Activated CD4-positive, alpha-beta memory T cell treated with anti-CD3 and anti-CD28 coated beads for 36 hours (primary cell): ENCODE results near the gene KRT9. TPM values are rescaled to one million over a fixed set of nuclear protein-coding genes. Genes with fewer than 3 reads are reported as not detected.
"Not testable (repeated sequence)": the region's sequence is repeated elsewhere in the genome, so short reads cannot be mapped to it uniquely, and the experiment has no call there.

Experiments
- CTCF ChIA-PET: fragments of 350-600 bp; sonication (Branson Sonifier 250); formaldehyde crosslinking; loops from one replicate; lab custom pipeline; 2021; ENCODE audit warnings: antibody characterized with exemption, inconsistent platforms; lab: Charles Lee
- POLR2A ChIA-PET: fragments of 350-600 bp; sonication (Branson Sonifier 250); formaldehyde crosslinking; loops from one replicate; lab custom pipeline; 2021; ENCODE audit warnings: antibody characterized with exemption; lab: Charles Lee
- DNase-seq: peaks from one replicate; pipeline ENCODE4 v3.0.0-alpha.2; 2020
- H3K27ac Mint-ChIP-seq: one replicate; pipeline ENCODE4 v1.8.0; 2021; ENCODE audit warnings: mixed read lengths
- H3K27me3 Mint-ChIP-seq: one replicate; pipeline ENCODE4 v1.8.0; 2021; ENCODE audit warnings: mixed read lengths
- H3K36me3 Mint-ChIP-seq: one replicate; pipeline ENCODE4 v1.8.0; 2021; ENCODE audit warnings: mixed read lengths
- H3K4me1 Mint-ChIP-seq: one replicate; pipeline ENCODE4 v1.8.0; 2021; ENCODE audit warnings: low read depth, mixed read lengths
- H3K4me3 Mint-ChIP-seq: one replicate; pipeline ENCODE4 v1.8.0; 2021; ENCODE audit warnings: mild to moderate bottlenecking, mixed read lengths
- H3K9me3 Mint-ChIP-seq: one replicate; pipeline ENCODE4 v1.8.0; 2021; ENCODE audit warnings: mixed read lengths
- intact Hi-C: fragments of 100-400 bp; cut with micrococcal nuclease; formaldehyde crosslinking; loops from one replicate; pipeline ENCODE4 v1.15.1; 2023
- total RNA-seq, 2 experiments: library from RNA; stranded (reverse); gene quantifications; one replicate each; pipeline ENCODE4 v1.2.3, GENCODE V29; 2021

Gene KRT9
- total RNA-seq, 2 experiments from 2014 or later: not detected

DNA sequence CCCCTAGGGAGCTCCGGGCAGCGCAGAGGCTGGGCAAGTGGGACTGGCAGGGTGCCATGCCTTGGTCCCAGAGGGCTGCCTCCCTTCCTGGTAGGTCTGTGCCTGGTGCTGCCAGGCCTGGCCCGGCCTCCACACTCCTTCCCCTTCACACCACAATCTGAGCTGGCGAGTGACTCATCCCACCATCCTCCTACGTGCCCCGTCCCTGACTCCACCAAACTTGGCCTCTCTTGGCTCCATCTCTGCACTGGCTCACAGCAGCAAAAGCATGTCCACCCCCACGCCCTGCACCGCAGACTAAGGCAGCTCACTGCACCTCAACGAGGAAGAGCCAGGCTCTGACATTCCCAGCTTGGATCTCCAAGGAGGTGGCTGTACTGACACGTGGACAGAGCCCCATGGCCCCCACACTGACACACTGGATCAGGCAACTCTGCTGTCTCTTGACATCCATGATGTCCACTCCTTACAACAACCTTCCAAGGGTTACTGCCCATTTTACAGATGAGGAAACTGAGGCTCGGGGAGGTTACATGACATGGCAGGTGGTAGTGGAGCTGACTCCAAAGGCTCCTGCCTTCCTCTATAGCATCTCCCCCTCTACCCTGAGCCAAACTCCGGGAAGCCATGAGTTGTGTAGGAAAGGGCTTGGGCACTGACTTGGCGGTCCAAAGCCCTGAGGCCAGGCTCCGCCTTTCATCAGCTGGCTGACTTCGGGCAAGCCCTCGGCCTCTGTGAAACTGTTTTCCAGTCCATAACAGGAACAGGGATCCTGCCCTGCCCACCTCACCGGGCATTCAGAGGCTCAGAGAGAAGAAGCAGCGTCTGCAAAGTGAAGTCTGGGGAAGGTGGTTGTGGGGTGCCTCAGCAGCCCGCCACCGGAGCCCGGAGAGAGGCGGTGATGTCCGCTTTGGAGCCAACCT is 23.7 kb downstream of the KRT9 start:
- peak; percentile 91 for DNase-seq
- no peak overlapping the region for H3K27ac Mint-ChIP-seq
- H3K4me1 Mint-ChIP-seq: peaks cover 21% of the 10 kb centered on the region
- H3K27me3 Mint-ChIP-seq: peaks cover 6% of the 10 kb centered on the region
- intact Hi-C loops: loop anchor here (1.0 to 2.0 kb wide), 3 partner anchors 51 to 745 kb away; no protein-coding TSS in a partner anchor
- POLR2A ChIA-PET: interaction anchor here (1.0 kb wide), 1 partner anchor 141 kb away, joined by 3 read pairs; no protein-coding TSS in a partner anchor
- H3K4me3 Mint-ChIP-seq: no peak overlapping the region
- CTCF ChIA-PET: interaction anchor here (0.6 to 6.8 kb wide), 62 partner anchors 8 to 985 kb away, joined by 3 to 184 read pairs (median 6); partner anchors contain the start of genes EIF1, KRT13, KRT19 and KRT36
- H3K36me3 Mint-ChIP-seq: peaks cover 2% of the 10 kb centered on the region
- H3K9me3 Mint-ChIP-seq: peaks cover 9% of the 10 kb centered on the region

DNA sequence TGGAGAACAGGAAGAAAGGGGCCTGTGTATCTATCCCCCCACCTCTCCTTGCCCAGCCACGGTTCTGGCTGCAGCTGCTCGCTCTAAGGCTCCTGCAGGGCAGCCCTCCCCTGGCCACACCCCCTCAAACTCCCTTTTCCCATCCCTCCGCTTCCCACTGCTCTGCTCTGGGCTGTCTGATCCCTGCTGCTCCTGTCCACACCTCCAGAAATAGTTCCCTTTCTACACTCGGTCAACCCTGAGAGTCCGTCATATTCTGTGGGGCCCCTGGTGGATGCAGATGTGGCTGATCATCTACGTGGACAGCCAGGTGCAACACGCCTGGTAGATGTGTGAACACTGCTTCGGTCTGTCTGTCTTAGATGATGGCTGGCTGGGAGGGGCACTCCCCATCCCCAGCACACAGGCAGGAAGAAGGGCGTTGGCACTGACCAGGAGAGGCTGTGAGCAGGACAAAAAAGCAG is 24.4 kb downstream of the KRT9 start:
- POLR2A ChIA-PET: no interaction called here

DNA sequence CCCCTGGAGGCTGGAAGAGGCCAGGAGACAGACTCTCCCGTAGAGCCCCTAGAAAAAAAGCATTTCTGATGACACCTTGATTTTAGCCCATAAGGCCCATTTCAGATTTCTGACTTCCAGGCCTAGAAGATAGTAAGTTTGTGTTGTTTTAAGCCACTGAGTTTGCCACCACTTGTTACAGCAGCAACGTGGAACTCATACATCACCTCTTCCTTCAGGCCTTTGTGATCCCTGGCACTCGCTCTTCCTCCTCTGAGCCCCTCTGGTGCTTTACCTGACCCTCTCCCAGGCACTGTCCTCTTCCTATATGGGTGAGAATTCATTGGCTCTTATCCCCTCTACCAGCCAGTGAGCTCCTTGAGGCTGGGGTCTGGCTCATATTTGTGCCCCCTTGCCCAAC is 25.0 kb downstream of the KRT9 start:
- intact Hi-C loops: no loop called here
- ChIA-PET CTCF (interaction anchor here (2.6 to 5.7 kb wide), 3 partner anchors 60 to 689 kb away, joined by 7 to 41 read pairs (median 17); partner anchors contain the start of gene KRT36), POLR2A (no interaction called here)
- H3K27me3 Mint-ChIP-seq: no peaks in the 10 kb centered on the region
- H3K27ac Mint-ChIP-seq: no peak overlapping the region
- DNase-seq: no peak
- H3K9me3 Mint-ChIP-seq: peaks cover 9% of the 10 kb centered on the region
- H3K36me3 Mint-ChIP-seq: peaks cover 2% of the 10 kb centered on the region
- no peak overlapping the region for H3K4me3 Mint-ChIP-seq
- H3K4me1 Mint-ChIP-seq: peaks cover 21% of the 10 kb centered on the region

More for the DNA sequence above, 24.4 kb downstream of the KRT9 start:
- Mint-ChIP-seq H3K36me3 (peaks cover 2% of the 10 kb centered on the region), H3K27ac (no peak overlapping the region), H3K27me3 (peaks cover under 1% of the 10 kb centered on the region), H3K9me3 (peaks cover 9% of the 10 kb centered on the region), H3K4me1 (peaks cover 21% of the 10 kb centered on the region), H3K4me3 (no peak overlapping the region)
- CTCF ChIA-PET: interaction anchor here (0.6 to 6.8 kb wide), 15 partner anchors 11 to 933 kb away, joined by 3 to 184 read pairs (median 17); partner anchors contain the start of genes KRT19 and KRT36
- intact Hi-C loops: no loop called here
- DNase-seq: no peak

DNA sequence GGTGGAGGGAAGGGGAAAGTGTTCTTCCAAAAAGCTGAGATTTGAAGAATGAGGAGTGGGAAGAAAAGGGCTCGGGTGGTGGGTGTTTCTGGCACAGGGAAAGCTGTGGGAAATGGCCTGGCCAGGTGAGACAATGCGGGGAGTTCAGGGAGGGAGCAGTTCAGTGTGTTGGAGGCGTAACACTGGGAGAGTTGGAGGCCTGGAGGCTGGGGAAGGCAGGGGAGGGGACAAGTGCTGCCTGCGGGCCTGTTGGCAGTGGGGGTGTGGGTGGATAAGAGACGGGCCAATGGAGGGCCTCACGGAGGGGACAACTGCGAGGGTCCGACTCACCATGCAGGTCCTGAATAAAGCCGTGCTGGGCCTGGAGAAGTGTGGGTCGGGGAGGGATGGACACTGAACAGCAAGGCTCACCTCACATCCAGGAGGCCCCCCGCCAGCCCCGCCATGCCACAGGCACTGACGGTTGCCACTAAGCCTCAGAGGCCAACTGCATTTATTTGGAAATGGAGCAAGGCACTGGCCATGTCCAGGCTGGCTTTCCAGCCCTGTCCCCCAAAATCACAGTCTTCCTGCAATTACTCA is 25.9 kb downstream of the KRT9 start:
- Mint-ChIP-seq H3K4me3 (no peak overlapping the region), H3K9me3 (peaks cover 9% of the 10 kb centered on the region), H3K4me1 (peaks cover 21% of the 10 kb centered on the region), H3K36me3 (peaks cover 2% of the 10 kb centered on the region), H3K27ac (no peak overlapping the region), H3K27me3 (no peaks in the 10 kb centered on the region)
- intact Hi-C loops: no loop called here
- no peak for DNase-seq
- ChIA-PET CTCF (interaction anchor here (2.6 to 3.2 kb wide), 2 partner anchors 102 to 117 kb away, joined by 7 to 15 read pairs; no protein-coding TSS in a partner anchor), POLR2A (no interaction called here)

DNA sequence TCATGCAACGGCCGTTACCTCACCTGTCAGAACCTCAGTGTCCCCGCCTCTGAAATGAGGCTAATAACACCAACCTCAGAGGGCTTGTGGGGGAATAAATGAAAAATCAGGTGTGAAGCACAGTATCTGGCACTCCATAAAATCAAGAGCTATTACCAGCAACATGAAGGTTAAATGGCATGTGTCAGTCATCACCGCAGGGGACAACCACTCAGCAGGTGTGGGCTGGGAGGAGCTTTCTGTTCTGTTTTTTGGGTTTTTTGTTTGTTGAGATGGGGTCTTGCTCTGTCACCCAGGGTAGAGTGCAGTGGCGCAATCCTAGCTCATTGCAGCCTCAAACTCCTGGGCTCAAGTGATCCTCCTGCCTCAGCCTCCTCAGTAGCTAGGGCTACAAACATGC is 26.9 kb downstream of the KRT9 start:
- no peak overlapping the region for H3K4me3 Mint-ChIP-seq
- peaks cover 21% of the 10 kb centered on the region for H3K4me1 Mint-ChIP-seq
- intact Hi-C loops: no loop called here
- ChIA-PET CTCF (interaction anchor here (0.7 to 3.2 kb wide), 4 partner anchors 47 to 118 kb away, joined by 3 to 15 read pairs (median 5); no protein-coding TSS in a partner anchor), POLR2A (interaction anchor here (0.7 kb wide), 1 partner anchor 1444 kb away, joined by 3 read pairs; no protein-coding TSS in a partner anchor)
- H3K36me3 Mint-ChIP-seq: peaks cover 2% of the 10 kb centered on the region
- no peak for DNase-seq
- no peak overlapping the region for H3K27ac Mint-ChIP-seq
- H3K27me3 Mint-ChIP-seq: no peaks in the 10 kb centered on the region
- H3K9me3 Mint-ChIP-seq: peaks cover 9% of the 10 kb centered on the region

DNA sequence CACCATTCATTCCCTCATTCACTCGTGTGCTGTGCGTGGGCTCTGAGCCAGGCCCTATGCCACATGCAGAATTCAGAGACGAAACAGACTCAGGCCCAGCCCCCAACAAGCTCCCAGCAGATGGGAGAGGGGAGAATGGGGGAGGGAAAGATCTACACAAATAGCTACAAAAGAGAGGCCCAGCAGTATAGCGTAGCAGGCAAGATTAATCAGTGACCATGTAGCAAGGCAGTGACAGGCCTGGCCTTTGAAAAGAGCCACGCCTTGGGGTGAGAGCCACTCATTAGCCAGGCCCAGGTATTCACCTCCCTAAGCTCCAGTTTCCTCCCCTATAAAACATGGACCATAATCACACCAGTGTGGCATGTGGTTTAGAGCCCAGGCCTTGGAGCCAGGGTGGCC is 27.4 kb downstream of the KRT9 start:
- POLR2A ChIA-PET: interaction anchor here (0.5 kb wide), 1 partner anchor 43 kb away, joined by 3 read pairs; no protein-coding TSS in a partner anchor
- H3K36me3 Mint-ChIP-seq: peaks cover 2% of the 10 kb centered on the region

DNA sequence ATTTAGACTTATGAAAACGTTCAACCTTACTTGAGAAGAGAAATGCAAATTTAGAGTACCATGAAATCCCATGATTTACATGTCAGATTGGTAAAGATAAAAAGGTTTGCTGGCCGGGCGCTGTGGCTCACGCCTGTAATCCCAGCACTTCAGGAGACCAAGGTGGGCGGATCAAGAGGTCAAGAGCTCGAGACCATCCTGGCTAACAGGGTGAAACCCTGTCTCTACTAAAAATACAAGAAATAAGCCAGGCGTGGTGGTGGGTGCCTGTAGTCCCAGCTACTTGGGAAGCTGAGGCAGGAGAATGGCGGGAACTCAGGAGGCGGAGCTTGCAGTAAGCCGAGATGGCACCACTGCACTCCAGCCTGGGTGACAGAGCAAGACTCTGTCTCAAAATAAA is 29.1 kb downstream of the KRT9 start:
- intact Hi-C loops, H3K27me3 Mint-ChIP-seq, H3K9me3 Mint-ChIP-seq, H3K36me3 Mint-ChIP-seq, H3K4me3 Mint-ChIP-seq, DNase-seq, H3K4me1 Mint-ChIP-seq, POLR2A ChIA-PET, H3K27ac Mint-ChIP-seq: not testable (repeated sequence)
- CTCF ChIA-PET: interaction anchor here (0.5 to 3.2 kb wide), 5 partner anchors 10 to 285 kb away, joined by 3 to 15 read pairs (median 4); no protein-coding TSS in a partner anchor

More for the DNA sequence above, 27.4 kb downstream of the KRT9 start:
- H3K27me3 Mint-ChIP-seq: no peaks in the 10 kb centered on the region
- H3K4me1 Mint-ChIP-seq: peaks cover 21% of the 10 kb centered on the region
- CTCF ChIA-PET: interaction anchor here (0.7 to 3.2 kb wide), 4 partner anchors 46 to 118 kb away, joined by 3 to 15 read pairs (median 5); no protein-coding TSS in a partner anchor
- intact Hi-C loops: no loop called here
- no peak overlapping the region for H3K4me3 Mint-ChIP-seq
- H3K9me3 Mint-ChIP-seq: peaks cover 9% of the 10 kb centered on the region
- H3K27ac Mint-ChIP-seq: no peak overlapping the region
- DNase-seq: no peak

DNA sequence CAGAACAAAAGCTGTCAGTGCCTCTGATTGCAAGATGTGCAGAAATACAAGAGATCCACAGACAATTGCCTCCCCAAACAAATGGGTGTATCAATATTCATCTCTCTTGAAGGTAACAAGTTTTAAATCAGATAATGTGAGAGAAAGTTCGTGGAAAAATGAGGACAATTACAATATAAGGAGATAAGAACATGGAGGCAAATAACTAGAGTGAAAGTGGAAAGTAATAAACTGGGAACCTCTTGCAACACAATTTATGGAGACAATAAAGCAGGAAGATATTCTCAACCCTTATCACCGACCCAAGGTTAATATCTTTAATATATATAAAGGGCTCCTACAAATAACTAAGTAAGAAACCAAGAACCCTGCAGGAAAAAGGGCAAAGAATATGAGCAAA is 29.5 kb downstream of the KRT9 start:
- POLR2A ChIA-PET: no interaction called here
- no peak overlapping the region for H3K4me3 Mint-ChIP-seq
- intact Hi-C loops: no loop called here
- no peaks in the 10 kb centered on the region for H3K27me3 Mint-ChIP-seq
- H3K4me1 Mint-ChIP-seq: no peaks in the 10 kb centered on the region
- CTCF ChIA-PET: interaction anchor here (0.5 to 1.6 kb wide), 4 partner anchors 10 to 285 kb away, joined by 3 to 4 read pairs (median 4); no protein-coding TSS in a partner anchor
- no peak overlapping the region for H3K27ac Mint-ChIP-seq
- H3K9me3 Mint-ChIP-seq: peaks cover 9% of the 10 kb centered on the region
- peaks cover 2% of the 10 kb centered on the region for H3K36me3 Mint-ChIP-seq
- no peak for DNase-seq

DNA sequence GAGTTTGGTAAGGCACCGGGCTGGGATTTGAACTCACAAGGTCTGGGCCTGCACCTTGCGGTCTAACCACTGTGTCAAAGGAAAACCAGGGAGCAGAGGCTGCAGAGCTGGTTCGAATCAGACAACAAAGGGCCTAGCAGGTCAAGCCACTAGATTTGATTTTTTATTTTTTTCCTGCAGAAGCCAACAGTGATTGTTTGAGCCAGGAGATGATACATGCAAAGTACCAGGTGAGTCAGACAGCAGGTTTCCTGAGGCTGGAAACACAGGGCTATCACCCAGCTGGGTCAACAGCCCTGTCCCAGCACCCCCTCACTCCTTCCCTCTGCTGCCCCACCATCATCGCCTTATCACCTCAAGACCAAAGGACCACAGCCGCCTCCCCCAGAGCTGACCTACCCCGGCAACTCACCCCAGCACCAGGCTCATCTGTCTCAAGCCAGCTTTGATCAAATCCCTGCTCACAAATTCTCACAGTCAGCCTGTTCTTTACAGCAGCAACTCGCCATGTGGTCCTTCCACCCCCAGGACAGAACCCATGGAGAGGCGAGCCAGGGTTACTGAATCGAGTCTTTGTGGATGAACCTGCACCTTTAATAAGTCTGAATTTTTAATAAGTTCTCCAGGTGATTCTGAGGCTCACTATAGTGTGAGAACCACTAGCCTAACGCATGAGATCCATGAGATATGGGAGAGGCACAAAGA is 30.8 kb downstream of the KRT9 start:
- ChIA-PET POLR2A (no interaction called here), CTCF (interaction anchor here (1.0 to 2.2 kb wide), 3 partner anchors 8 to 122 kb away, joined by 3 to 18 read pairs (median 4); no protein-coding TSS in a partner anchor)
- no peak for DNase-seq
- H3K9me3 Mint-ChIP-seq: no peaks in the 10 kb centered on the region
- H3K4me1 Mint-ChIP-seq: no peaks in the 10 kb centered on the region
- no peak overlapping the region for H3K4me3 Mint-ChIP-seq
- H3K36me3 Mint-ChIP-seq: no peaks in the 10 kb centered on the region
- intact Hi-C loops: no loop called here
- H3K27me3 Mint-ChIP-seq: no peaks in the 10 kb centered on the region
- no peak overlapping the region for H3K27ac Mint-ChIP-seq

DNA sequence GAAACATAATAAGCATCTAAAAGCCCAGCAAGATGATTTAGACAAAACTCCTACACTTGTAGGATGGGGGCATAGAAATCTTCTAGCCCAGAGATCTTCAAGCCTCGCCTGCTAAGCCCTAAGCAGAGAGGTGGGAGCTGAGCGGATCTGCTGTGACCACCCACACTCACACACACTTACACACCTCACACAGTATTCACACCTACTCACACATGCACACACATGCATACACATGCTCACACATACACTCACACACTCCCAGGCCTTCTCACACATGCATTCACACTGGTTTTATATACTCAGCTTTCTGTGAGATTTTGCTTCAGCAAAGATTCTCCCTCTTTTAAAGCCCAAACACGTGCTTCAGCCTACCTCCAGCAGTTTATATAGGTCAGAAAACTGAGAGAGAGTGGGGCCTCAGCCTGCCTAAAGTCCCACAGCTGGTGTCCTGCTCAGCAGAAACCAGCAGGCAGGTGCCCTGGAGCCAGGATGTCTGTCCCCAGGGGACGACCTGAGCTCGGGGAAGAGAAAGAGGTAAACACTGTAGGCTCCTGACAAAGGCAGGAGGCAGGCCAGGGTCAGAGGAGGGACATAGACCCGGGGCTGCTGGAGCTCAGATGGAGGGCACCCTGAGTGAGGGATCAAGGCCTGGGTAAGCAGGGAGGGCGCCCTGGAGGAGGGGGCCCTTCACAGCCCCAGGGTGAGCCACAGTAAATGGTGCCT is 31.7 kb downstream of the KRT9 start:
- no peaks in the 10 kb centered on the region for H3K9me3 Mint-ChIP-seq
- no peaks in the 10 kb centered on the region for H3K27me3 Mint-ChIP-seq
- H3K27ac Mint-ChIP-seq: no peak overlapping the region
- intact Hi-C loops: no loop called here
- no peaks in the 10 kb centered on the region for H3K4me1 Mint-ChIP-seq
- H3K4me3 Mint-ChIP-seq: no peak overlapping the region
- H3K36me3 Mint-ChIP-seq: no peaks in the 10 kb centered on the region
- POLR2A ChIA-PET: no interaction called here
- CTCF ChIA-PET: interaction anchor here (1.0 to 2.2 kb wide), 2 partner anchors 9 to 123 kb away, joined by 3 to 18 read pairs; no protein-coding TSS in a partner anchor
- DNase-seq: no peak
